Measurements from ENCODE around the gene CARD11.

CARD11 gene

GRCh38 chr7:2978408-2978807, 65.3 kb downstream of the CARD11 start:
- peak; percentile 81 for DNase-seq (ENCODE audit: low spot score)
- TF ChIP-seq CTCF (IDR thresholded peaks at IDR 0.05; ENCODE audit: extremely low read depth, missing control alignments) = no peak

DNA sequence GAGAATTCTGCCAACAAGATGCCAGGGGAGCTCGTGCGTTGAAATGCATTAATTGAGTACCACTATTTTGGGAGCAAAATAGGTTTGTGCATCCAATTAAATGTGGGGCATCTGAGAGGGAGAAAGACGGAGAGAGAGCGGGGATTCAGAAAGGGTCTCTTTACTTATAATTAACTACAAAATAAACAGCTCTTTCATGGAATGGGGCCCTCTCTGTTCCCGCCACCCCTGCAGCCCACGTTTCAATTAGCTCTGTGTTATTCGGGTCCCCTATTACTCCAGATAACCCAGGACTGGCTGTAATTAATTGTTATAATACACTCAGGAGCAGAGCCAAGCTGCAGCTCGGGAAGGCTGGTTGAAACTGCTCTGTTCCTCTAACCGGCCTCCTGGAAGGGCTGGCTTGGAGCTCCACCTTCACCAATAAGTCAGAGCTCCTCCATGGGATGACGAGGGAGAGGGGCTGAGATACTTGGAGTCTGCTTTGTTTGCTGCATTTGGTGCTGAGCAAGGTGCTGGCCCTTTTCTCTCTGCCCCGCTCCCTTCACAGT, 67.8 kb downstream of the CARD11 start:
- DNase-seq (ENCODE audit: low spot score) = no peak
- no peak for TF ChIP-seq CTCF (IDR thresholded peaks at IDR 0.05; ENCODE audit: extremely low read depth, missing control alignments)

- TF ChIP-seq CTCF (IDR thresholded peaks at IDR 0.05; ENCODE audit: extremely low read depth, missing control alignments) = no peak
- no peak for DNase-seq (ENCODE audit: low spot score)
Measured at GRCh38 chr7:2974093-2974819, 69.4 kb downstream of the CARD11 start.

- DNase-seq (ENCODE audit: low spot score) = no peak
- no peak for TF ChIP-seq CTCF (IDR thresholded peaks at IDR 0.05; ENCODE audit: extremely low read depth, missing control alignments)
Measured at GRCh38 chr7:2972835-2973161, 70.9 kb downstream of the CARD11 start.

- DNase-seq (ENCODE audit: low spot score) = peak; percentile 34
- TF ChIP-seq CTCF (IDR thresholded peaks at IDR 0.05; ENCODE audit: extremely low read depth, missing control alignments) = no peak
Measured at GRCh38 chr7:2971914-2972834, 71.5 kb downstream of the CARD11 start.

GRCh38 chr7:2970861-2971260, 72.8 kb downstream of the CARD11 start:
- no peak for DNase-seq (ENCODE audit: low spot score)
- TF ChIP-seq CTCF (IDR thresholded peaks at IDR 0.05; ENCODE audit: extremely low read depth, missing control alignments) = no peak

DNA sequence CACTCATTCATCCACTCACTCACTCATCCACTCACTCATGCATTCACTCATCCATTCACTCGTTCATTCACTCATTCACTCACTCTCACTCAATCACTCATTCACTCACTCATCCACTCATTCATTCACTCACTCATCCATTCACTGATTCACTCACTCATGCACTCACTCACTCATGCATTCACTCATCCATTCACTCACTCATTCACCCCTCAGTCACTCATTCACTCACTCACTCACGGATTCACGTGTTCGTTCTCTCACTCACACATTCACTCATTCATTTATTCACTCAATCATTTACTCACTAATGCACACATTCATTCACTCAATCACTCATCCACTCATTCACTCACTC, 73.4 kb downstream of the CARD11 start:
- no peak for DNase-seq (ENCODE audit: low spot score)

More for the DNA sequence above, 73.4 kb downstream of the CARD11 start:
- no peak for TF ChIP-seq CTCF (IDR thresholded peaks at IDR 0.05; ENCODE audit: extremely low read depth, missing control alignments)

Measured in GM20000 (cell line).